Psoas muscle (tissue), 8 donors: Measurements from ENCODE around the gene PTTG1IP. TPM values are rescaled to one million over a fixed set of nuclear protein-coding genes. Genes with fewer than 3 reads are reported as not detected.
"Not testable (repeated sequence)": the region's sequence is repeated elsewhere in the genome, so short reads cannot be mapped to it uniquely, and the experiment has no call there.

ENCODE experiments used
- ATAC-seq, 4 donors: fragments of 200-7000 bp; cut with Tn5 transposase; one replicate each; pipeline ENCODE4 v1.9.1; 2020; ENCODE audit warnings: moderate library complexity in 3 of 4, mild to moderate bottlenecking in 2 of 4
- DNase-seq, 2 donors: peaks; one replicate each; pipeline ENCODE4 v3.0.0-alpha.2; 2020
- H3K27ac ChIP-seq: fragments of 200-600 bp; one replicate; pipeline ENCODE4 v1.8.0; 2022
- H3K27me3 ChIP-seq, 3 donors: fragments of 200-600 bp in 1 of 3; one replicate each; pipeline versions ENCODE4 v1.6.1 to v1.8.0; 2013 to 2022; ENCODE audit warnings: low read length in 2 of 3, mild to moderate bottlenecking in 2 of 3, moderate library complexity in 1 of 3; ENCODE audit not compliant: insufficient read depth in 3 of 3
- H3K36me3 ChIP-seq, 2 donors: fragments of 200-600 bp in 1 of 2; one replicate each; pipeline versions ENCODE4 v1.6.1 to v1.8.0; 2013 to 2022; ENCODE audit warnings: low read depth in 1 of 2, mild to moderate bottlenecking in 1 of 2, moderate library complexity in 1 of 2; ENCODE audit not compliant: insufficient read depth in 1 of 2
- H3K4me1 ChIP-seq: fragments of 200-600 bp; one replicate; pipeline ENCODE4 v1.8.0; 2022
- H3K4me3 ChIP-seq: fragments of 200-600 bp; one replicate; pipeline ENCODE4 v1.8.0; 2022; ENCODE audit warnings: mild to moderate bottlenecking
- H3K9me3 ChIP-seq: fragments of 200-600 bp; one replicate; pipeline ENCODE4 v1.8.0; 2022
- WGBS, 3 donors: extraction: QIAGEN DNeasy Blood & Tissue Kit; methylation state at CpG; one replicate each; pipeline versions ENCODE4 v1.1.6 to v1.1.7; 2013; 5-methylcytosine and 5-hydroxymethylcytosine counted together
- intact Hi-C, 2 donors: fragments of 100-400 bp; cut with DNase I; formaldehyde crosslinking; loops; one replicate each; pipeline versions ENCODE4 v1.11.0 to v1.14.2; 2022
- polyA plus RNA-seq, 3 donors: library from polyadenylated mRNA; stranded (reverse); fragments of 200-250 nt; gene quantifications; one replicate each; pipeline ENCODE4 v1.2.3, GENCODE V29; 2013
- total RNA-seq, 4 donors: library from RNA; stranded (reverse); fragmentation: NEBNext Ultra II Directional in 2 of 4; extraction: Animal tissue kit (Norgen Biotek cat#: 25700) in 2 of 4; gene quantifications; one replicate each; pipeline versions ENCODE4 v1.2.1 to v1.2.4, GENCODE V29; 2021 to 2023
- TF ChIP-seq, protein P1 (sequence below): fragments of 200-600 bp; IDR thresholded peaks from one replicate; pipeline ENCODE4 v1.8.0; 2022; ENCODE audit warnings: antibody characterized with exemption
- donor health status: healthy with polysubstance abuse.
- donor health status: DM: no; HTN: no; CAD: no; lungs with moderate emphysema.
- donor health status: Bipolar disorder and iron deficiency.
- donor health status: healthy.
- donor health status: DM: yes; HTN: yes; CAD: no.
- donor health status: DM: no; HTN: no; CAD: no.
- donor health status: DM: no; HTN: no; CAD: no.
- donor health status: DM: yes; HTN: yes; CAD: no.

Gene PTTG1IP
- total and polyA plus RNA-seq, 7 donors: 49.6 to 108 (median 68.3) TPM

DNA sequence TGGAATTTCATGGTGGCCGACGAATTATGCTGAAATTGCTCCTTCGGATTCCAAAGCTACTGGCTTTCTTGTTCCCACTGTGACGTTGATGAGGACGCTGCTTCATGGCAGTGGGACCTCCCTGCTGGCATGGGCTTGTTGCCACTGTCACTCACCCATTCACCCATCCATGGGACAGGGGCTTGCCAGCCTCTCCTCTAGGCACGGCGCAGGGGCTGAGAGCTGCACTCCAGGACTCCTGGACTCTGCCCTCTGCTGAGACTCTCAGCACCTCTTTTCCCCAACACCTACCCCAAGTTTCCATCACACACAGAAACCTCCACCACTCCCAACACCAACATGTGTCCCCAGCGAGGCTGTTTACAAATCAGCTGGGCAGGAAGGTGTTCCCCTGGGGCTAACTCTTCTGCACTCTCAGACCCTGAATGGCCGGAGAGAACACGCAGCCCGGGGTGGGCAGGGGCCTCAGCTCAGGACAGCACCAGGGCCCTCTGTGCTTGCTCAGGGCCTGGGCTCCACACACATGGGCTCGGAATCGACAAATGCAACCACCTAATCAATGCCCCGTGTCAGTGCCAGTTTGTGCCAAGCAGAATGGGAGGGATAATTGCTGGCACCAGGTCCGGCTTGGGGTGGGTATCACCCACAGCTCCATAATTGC is 44.1 kb upstream of the PTTG1IP start:
- intact Hi-C loops: no loop called here
- ATAC-seq (no peak), DNase-seq (peak in 1 of 2 donors; percentile 31)
- Histone ChIP-seq H3K4me3 (no peak overlapping the region), H3K27me3 (peaks cover 0 to 32% (median 3%) of the 10 kb centered on the region in 3 donors), H3K27ac (no peak overlapping the region), H3K36me3 (no peaks in the 10 kb centered on the region), H3K4me1 (no peaks in the 10 kb centered on the region), H3K9me3 (no peaks in the 10 kb centered on the region)
- 51 to 66% (median 59%) methylated on average over 15 of the region's 15 CpGs for WGBS, 3 donors
- TF ChIP-seq, protein P1, sequence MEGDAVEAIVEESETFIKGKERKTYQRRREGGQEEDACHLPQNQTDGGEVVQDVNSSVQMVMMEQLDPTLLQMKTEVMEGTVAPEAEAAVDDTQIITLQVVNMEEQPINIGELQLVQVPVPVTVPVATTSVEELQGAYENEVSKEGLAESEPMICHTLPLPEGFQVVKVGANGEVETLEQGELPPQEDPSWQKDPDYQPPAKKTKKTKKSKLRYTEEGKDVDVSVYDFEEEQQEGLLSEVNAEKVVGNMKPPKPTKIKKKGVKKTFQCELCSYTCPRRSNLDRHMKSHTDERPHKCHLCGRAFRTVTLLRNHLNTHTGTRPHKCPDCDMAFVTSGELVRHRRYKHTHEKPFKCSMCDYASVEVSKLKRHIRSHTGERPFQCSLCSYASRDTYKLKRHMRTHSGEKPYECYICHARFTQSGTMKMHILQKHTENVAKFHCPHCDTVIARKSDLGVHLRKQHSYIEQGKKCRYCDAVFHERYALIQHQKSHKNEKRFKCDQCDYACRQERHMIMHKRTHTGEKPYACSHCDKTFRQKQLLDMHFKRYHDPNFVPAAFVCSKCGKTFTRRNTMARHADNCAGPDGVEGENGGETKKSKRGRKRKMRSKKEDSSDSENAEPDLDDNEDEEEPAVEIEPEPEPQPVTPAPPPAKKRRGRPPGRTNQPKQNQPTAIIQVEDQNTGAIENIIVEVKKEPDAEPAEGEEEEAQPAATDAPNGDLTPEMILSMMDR: no peak

DNA sequence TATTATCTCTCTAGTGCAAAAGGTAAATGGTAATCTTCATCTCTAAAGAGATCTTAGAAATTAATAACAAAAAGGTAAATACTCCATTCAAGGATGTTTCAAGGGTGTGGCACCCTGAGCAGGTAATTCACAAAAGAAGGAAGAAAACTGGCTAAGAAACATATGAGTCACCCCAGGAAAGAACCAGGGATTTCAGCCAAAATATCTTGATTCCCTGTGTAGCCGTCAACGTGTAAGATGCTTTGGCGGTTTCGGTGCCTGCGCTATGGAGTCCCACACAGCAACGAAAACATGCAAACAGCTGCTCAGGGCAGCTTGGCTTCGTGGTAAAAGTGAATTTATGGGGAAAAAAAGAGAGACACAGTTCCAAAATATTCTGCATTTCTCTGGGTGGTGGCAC is 43.5 kb upstream of the PTTG1IP start:
- intact Hi-C loops: no loop called here
- WGBS, 3 donors: 21 to 38% (median 29%) methylated on average over 7 of the region's 7 CpGs
- Histone ChIP-seq H3K9me3 (no peaks in the 10 kb centered on the region), H3K4me1 (no peaks in the 10 kb centered on the region), H3K36me3 (no peaks in the 10 kb centered on the region), H3K27ac (no peak overlapping the region), H3K4me3 (no peak overlapping the region), H3K27me3 (peaks cover 0 to 28% (median 3%) of the 10 kb centered on the region in 3 donors)
- ATAC-seq (no peak), DNase-seq (no peak)
- TF ChIP-seq, protein P1: no peak

GRCh38 chr21:44914176-44914874 is 40.8 kb upstream of the PTTG1IP start:
- Histone ChIP-seq H3K4me3 (no peak overlapping the region), H3K36me3 (no peaks in the 10 kb centered on the region), H3K27me3 (peaks cover 0 to 13% (median 0%) of the 10 kb centered on the region in 3 donors), H3K4me1 (peaks cover 9% of the 10 kb centered on the region), H3K9me3 (no peaks in the 10 kb centered on the region), H3K27ac (no peak overlapping the region)
- DNase-seq: peak in 1 of 2 donors; percentile 20
- 83 to 86% (median 84%) methylated on average over 18 of the region's 18 CpGs for WGBS, 3 donors
- intact Hi-C loops: no loop called here
- ATAC-seq: no peak
- TF ChIP-seq, protein P1: no peak

- Histone ChIP-seq H3K27ac (no peak overlapping the region), H3K4me3 (no peak overlapping the region), H3K27me3 (peaks cover 0 to 9% (median 0%) of the 10 kb centered on the region in 3 donors), H3K36me3 (no peaks in the 10 kb centered on the region), H3K4me1 (peaks cover 9% of the 10 kb centered on the region), H3K9me3 (no peaks in the 10 kb centered on the region)
- no peak for DNase-seq
- intact Hi-C loops: no loop called here
- WGBS, 3 donors: 63 to 67% (median 65%) methylated on average over 6 to 7 of the region's 7 CpGs
- ATAC-seq: peak in 1 of 4 donors; percentile 12
- TF ChIP-seq, protein P1: no peak
These were observed 40.1 kb upstream of the PTTG1IP start for GRCh38 chr21:44913425-44914175.

DNA sequence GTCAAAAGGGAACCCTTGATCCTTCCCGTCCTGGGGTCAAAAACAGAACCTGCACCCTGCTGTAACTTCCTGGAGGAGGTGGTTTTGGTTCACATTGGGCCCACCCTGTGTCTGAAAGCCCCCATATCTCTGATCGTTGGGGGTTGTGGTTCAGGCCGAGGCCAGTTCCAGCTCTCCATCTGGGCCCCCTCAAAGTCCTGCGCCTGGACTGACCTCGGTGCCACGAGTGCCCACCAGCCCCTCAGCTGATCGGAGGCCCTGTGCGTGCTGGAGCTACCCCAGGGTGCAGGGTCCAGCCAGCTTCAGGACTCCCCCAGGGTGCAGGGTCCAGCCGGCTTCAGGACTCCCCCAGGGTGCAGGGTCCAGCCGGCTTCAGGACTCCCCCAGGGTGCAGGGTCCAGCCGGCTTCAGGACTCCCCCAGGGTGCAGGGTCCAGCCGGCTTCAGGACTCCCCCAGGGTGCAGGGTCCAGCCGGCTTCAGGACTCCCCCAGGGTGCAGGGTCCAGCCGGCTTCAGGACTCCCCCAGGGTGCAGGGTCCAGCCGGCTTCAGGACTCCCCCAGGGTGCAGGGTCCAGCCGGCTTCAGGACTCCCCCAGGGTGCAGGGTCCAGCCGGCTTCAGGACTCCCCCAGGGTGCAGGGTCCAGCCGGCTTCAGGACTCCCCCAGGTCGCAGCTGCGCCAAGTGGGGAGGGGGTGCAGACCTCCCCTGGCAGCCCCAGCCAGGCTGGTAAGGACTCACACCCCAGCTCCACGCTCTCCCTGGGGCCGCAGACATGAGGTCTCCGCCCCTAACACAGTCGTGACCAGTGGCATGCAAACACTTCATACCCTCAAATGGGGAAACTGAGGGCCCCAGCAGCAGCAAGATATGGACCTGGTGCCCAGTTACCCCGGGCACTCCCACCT is 39.3 kb upstream of the PTTG1IP start:
- DNase-seq, H3K27me3 ChIP-seq, intact Hi-C loops, H3K4me3 ChIP-seq, ATAC-seq, H3K9me3 ChIP-seq, H3K27ac ChIP-seq, H3K36me3 ChIP-seq, H3K4me1 ChIP-seq: not testable (repeated sequence)
- 67 to 73% (median 72%) methylated on average over 16 to 19 of the region's 25 CpGs for WGBS, 3 donors
